Neural crest cell (in vitro differentiated cells): ENCODE data around the gene WSCD1. TPM values are rescaled to one million over a fixed set of nuclear protein-coding genes. Genes with fewer than 3 reads are reported as not detected.

Source experiments
- DNase-seq: peaks from one replicate; pipeline ENCODE4 v3.0.0; 2021; ENCODE audit warnings: low read depth, mixed read lengths, low spot score
- H3K27ac Mint-ChIP-seq: one replicate; pipeline ENCODE4 v1.8.0; 2021; ENCODE audit warnings: mild to moderate bottlenecking, mixed read lengths; ENCODE audit not compliant: unreplicated experiment
- H3K27me3 Mint-ChIP-seq: 2 replicates; pipeline ENCODE4 v1.8.0; 2021; ENCODE audit warnings: low read depth, mild to moderate bottlenecking, mixed read lengths
- H3K36me3 Mint-ChIP-seq: 2 replicates; pipeline ENCODE4 v1.8.0; 2021; ENCODE audit warnings: low read depth, mild to moderate bottlenecking, mixed read lengths
- H3K4me1 Mint-ChIP-seq: 2 replicates; pipeline ENCODE4 v1.8.0; 2021; ENCODE audit warnings: mixed read lengths
- H3K4me3 Mint-ChIP-seq: one replicate; pipeline ENCODE4 v1.8.0; 2021; ENCODE audit warnings: mild to moderate bottlenecking, mixed read lengths
- H3K9me3 Mint-ChIP-seq: 2 replicates; pipeline ENCODE4 v1.8.0; 2021; ENCODE audit warnings: mixed read lengths
- total RNA-seq: library from RNA; stranded (reverse); gene quantifications from 2 replicates; pipeline ENCODE4 v1.2.1, GENCODE V29; 2021
- TF ChIP-seq, protein P1 (sequence below): fragments of 200-600 bp; sonication (generic); conservative IDR thresholded peaks from 2 replicates; pipeline ENCODE4 v1.5.0; 2021; ENCODE audit warnings: antibody characterized with exemption, mild to moderate bottlenecking

The WSCD1 gene
- total RNA-seq, 1 donor from 2014 or later = 93.3 TPM

DNA sequence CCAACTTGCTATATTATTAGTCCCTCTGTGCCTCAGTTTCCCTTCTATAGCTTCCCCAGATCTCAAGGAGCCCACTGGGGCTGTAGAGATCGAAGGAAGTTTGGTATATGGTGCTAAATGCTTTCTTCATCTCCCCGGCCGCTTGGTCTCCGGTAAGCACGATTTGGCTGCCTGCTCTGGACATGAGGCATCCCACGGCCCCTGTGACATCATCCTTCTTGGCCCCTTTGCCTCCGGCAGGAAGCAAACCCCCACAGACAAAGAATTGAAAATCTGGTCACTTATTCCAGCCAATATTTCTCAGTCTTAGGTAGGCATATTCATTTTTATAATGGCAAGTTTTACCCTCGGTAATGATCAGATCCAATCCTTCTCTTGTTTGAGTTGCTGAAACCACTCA is 65.8 kb downstream of the WSCD1 start:
- TF ChIP-seq, protein P1, sequence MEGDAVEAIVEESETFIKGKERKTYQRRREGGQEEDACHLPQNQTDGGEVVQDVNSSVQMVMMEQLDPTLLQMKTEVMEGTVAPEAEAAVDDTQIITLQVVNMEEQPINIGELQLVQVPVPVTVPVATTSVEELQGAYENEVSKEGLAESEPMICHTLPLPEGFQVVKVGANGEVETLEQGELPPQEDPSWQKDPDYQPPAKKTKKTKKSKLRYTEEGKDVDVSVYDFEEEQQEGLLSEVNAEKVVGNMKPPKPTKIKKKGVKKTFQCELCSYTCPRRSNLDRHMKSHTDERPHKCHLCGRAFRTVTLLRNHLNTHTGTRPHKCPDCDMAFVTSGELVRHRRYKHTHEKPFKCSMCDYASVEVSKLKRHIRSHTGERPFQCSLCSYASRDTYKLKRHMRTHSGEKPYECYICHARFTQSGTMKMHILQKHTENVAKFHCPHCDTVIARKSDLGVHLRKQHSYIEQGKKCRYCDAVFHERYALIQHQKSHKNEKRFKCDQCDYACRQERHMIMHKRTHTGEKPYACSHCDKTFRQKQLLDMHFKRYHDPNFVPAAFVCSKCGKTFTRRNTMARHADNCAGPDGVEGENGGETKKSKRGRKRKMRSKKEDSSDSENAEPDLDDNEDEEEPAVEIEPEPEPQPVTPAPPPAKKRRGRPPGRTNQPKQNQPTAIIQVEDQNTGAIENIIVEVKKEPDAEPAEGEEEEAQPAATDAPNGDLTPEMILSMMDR = no peak
- no peak for DNase-seq
- no peak overlapping the region for H3K27ac Mint-ChIP-seq
- H3K9me3 Mint-ChIP-seq = no peaks in the 10 kb centered on the region
- H3K4me1 Mint-ChIP-seq = peaks cover 27% of the 10 kb centered on the region
- no peak overlapping the region for H3K4me3 Mint-ChIP-seq
- H3K27me3 Mint-ChIP-seq = no peaks in the 10 kb centered on the region
- no peaks in the 10 kb centered on the region for H3K36me3 Mint-ChIP-seq

DNA sequence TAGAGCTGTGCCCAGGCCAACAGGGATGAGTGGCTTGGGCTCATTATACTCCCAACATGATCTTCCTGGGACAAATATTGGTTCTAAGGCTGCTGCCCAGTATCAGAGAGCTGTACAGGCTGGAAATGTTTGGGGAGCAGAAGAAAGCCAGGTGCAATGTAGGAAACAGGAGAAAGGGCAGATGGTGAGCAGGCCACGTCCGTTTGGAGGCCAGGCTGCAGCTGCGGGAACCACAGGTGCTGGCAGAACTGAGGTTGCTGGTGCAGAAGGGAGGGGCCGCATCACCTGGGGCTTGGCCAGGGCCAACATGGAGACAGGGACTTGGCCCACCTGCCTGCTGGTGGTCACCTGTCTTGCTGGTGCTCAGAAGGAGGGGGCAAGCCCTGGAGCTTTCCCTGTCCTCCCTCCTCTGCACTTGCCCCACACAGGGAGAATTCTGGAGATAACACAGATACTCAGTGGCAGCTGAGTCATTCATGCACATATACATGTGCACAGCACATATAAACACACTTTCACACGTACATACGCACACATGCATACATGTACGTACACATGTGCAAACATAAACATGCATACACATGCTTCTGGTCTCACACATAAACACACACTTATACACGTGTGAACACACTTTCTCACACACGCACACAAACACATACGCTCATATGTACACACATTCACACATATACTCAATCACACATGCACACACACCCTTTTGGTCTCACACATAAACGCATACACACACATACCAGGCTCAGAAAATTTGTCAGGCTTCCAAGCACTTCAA is 67.7 kb downstream of the WSCD1 start:
- H3K4me1 Mint-ChIP-seq = peaks cover 14% of the 10 kb centered on the region
- no peaks in the 10 kb centered on the region for H3K36me3 Mint-ChIP-seq
- no peaks in the 10 kb centered on the region for H3K27me3 Mint-ChIP-seq
- H3K4me3 Mint-ChIP-seq = no peak overlapping the region
- DNase-seq = no peak
- no peak overlapping the region for H3K27ac Mint-ChIP-seq
- TF ChIP-seq, protein P1 = no peak
- no peaks in the 10 kb centered on the region for H3K9me3 Mint-ChIP-seq

DNA sequence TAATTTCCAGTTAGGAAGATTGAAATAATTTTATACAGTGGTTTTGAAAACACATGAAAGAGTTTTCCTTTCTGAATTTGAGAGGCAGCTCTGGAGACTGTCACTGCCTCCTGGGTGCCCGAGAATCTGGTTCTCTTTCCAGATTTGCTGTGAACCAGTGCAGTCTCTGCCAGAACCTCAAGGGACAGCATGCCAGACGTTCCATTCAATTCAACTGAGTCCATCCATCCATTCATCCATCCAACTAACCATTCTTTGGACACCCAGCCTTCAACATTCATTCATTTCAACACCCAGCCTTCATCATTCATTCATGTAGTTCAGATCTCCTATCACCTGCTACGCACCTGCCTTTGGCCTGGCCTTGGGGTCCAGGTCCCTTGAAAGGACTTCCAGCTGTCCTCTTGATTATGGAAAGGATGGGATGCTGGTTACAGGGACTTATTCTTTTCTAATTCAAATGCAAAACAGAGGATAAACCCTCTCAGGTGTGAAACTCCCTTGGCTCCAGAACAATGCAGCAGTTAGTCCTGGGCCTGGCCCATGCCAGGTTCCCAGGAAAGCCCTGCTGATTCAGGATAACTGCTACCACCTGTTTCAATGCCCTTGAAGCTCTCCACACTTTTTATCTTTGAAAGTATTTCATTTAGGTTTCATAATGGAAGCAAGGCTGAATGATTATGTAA is 68.7 kb downstream of the WSCD1 start:
- no peak overlapping the region for H3K27ac Mint-ChIP-seq
- DNase-seq = no peak
- TF ChIP-seq, protein P1 = no peak

DNA sequence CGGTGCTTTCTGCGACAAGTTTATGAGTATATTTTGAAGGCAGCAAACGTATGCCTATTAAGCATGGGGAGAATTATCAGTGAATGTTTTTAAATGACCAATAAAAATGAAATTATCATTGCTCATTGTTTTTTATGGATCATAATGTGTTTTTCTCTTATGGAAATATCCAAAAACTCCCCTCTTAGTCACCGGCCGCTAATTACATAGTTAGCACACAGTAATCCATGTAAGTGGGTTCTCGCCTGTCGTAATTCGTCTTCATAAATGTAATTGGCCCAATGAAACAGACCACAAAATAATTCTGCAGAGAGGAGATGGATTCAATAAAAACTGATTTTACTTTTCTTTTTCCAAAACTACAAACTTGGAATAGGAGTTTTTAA is 69.3 kb downstream of the WSCD1 start:
- Mint-ChIP-seq H3K27me3 (no peaks in the 10 kb centered on the region), H3K36me3 (no peaks in the 10 kb centered on the region)

More for the DNA sequence above, 68.7 kb downstream of the WSCD1 start:
- Mint-ChIP-seq H3K4me1 (peaks cover 14% of the 10 kb centered on the region), H3K9me3 (no peaks in the 10 kb centered on the region), H3K27me3 (no peaks in the 10 kb centered on the region), H3K4me3 (no peak overlapping the region), H3K36me3 (no peaks in the 10 kb centered on the region)

DNA sequence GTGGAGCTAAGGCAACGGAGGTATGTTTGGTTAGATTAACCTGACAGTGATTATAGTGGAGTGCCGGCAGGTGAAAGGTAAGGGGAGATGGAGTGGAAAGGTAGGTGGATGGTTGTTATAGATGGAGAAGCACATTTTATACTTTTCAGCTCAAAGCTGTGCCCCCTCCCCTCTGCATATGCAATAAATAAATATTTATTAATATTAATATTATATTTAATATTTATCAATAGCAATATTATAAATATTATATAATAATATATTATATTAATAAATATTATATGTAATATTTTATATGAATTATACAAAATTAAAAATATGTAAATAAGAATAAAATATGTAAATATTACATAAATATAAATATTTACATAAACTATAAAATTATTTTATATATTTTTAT is 70.0 kb downstream of the WSCD1 start:
- no peak for DNase-seq
- Mint-ChIP-seq H3K27ac (peak overlapping the region; percentile 7), H3K4me3 (no peak overlapping the region), H3K27me3 (no peaks in the 10 kb centered on the region), H3K9me3 (peaks cover 2% of the 10 kb centered on the region), H3K36me3 (no peaks in the 10 kb centered on the region), H3K4me1 (peaks cover 14% of the 10 kb centered on the region)
- TF ChIP-seq, protein P1 = no peak

More for the DNA sequence above, 69.3 kb downstream of the WSCD1 start:
- peaks cover 14% of the 10 kb centered on the region for H3K4me1 Mint-ChIP-seq
- TF ChIP-seq, protein P1 = no peak
- DNase-seq = no peak
- no peak overlapping the region for H3K27ac Mint-ChIP-seq
- no peak overlapping the region for H3K4me3 Mint-ChIP-seq
- no peaks in the 10 kb centered on the region for H3K9me3 Mint-ChIP-seq
